HG03469 (cell line): ENCODE measurements around the gene SRGN.

ENCODE experiments used
- ATAC-seq: cut with Tn5 transposase; IDR thresholded peaks from one replicate; pipeline ENCODE4 v1.9.1; 2021; ENCODE audit warnings: mild to moderate bottlenecking, moderate library complexity, moderate number of reproducible peaks; ENCODE audit not compliant: unreplicated experiment

SRGN gene

GRCh38 chr10:69060127-69060798, 27.6 kb upstream of the SRGN start:
- no peak for ATAC-seq

- ATAC-seq = peak; percentile 34
These were observed 26.4 kb upstream of the SRGN start for GRCh38 chr10:69061305-69062161.

- ATAC-seq = no peak
These were observed 25.0 kb upstream of the SRGN start for GRCh38 chr10:69062901-69063300.

GRCh38 chr10:69064762-69065328, 23.1 kb upstream of the SRGN start:
- no peak for ATAC-seq

GRCh38 chr10:69065406-69066361, 22.2 kb upstream of the SRGN start:
- ATAC-seq = peak; percentile 35

DNA sequence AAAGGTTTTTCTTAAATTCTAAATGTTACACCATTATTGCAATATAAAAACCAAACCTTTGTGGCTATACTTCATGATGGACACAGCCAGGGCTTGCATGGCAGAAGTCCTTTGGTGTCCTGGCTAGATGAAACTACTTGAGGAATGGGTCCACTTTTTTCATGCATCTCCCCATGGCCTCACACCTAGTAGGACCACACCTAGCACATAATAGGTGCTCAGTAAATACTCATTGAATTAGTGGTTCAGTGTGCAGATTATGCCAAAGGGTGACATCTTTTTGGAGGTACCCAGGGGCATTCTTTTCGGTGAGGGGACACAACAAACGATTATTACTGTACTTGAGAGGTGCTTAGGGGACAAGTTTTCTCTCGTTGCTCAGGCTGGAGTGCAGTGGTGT, 20.7 kb upstream of the SRGN start:
- no peak for ATAC-seq

GRCh38 chr10:69068549-69068948, 19.4 kb upstream of the SRGN start:
- ATAC-seq = no peak

GRCh38 chr10:69069090-69070042, 18.5 kb upstream of the SRGN start:
- no peak for ATAC-seq

GRCh38 chr10:69070951-69071350, 17.0 kb upstream of the SRGN start:
- ATAC-seq = no peak

GRCh38 chr10:69071610-69072009, 16.3 kb upstream of the SRGN start:
- ATAC-seq = no peak

DNA sequence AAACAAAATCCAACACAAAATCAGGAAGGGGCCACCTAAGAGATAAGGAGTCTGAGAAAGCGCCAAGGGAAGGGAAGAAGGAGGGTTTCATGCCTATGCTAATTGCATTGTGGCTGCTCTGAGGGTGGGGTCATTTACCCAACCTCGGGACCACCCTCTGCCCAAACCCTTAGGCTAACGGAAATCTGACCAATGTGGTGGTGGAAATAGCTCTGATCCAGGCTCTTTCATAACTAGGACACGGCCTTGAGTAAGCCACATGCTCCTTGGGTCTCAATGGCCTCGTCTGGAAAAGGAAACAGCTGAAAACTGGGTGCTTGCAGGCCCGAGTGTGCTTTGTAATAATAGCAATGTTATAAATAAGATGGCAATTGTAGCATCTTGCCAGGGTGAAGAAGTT, 14.9 kb upstream of the SRGN start:
- no peak for ATAC-seq

- ATAC-seq = no peak
These were observed 14.1 kb upstream of the SRGN start for GRCh38 chr10:69073736-69074364.

DNA sequence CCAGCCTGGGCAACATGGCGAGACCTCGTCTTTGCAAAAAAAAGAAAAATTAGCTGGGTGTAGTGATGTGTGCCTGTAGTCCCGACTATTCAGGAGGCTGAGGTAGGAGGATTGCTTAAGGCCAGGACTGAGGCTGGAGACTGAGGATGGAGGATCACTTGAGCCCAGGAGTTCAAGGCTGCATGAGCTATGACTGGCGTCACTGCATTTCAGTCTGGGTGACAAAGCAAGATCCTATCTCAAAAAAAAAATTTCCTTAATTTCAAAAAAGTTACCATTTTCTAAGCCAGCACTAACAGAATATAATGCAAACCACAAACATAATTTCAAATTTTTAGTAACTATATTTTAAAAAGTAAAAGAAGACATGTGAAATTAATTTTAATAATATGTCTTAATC, 13.4 kb upstream of the SRGN start:
- no peak for ATAC-seq

- ATAC-seq = no peak
These were observed 12.5 kb upstream of the SRGN start for GRCh38 chr10:69075431-69075830.

GRCh38 chr10:69078311-69078710, 9.6 kb upstream of the SRGN start:
- no peak for ATAC-seq

DNA sequence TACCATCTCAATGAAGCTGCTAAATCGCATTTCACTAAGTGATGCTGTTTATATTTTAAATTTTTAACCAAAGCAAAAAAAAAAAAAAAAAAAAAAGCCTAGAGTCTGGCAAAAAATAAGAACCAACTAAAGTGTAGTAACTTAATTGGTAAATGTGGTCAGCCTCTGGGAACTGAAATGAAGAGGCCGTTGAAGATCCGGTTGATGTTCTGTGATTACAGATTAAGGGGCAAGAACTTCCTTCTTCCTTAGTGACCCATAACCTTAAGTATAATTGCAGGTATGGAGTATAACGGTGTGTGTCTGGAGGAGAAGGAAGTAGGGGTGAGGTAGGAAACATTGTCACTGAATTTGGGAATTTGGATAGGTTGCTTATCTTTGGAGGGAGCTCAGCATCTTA, 7.7 kb upstream of the SRGN start:
- ATAC-seq = no peak

- ATAC-seq = no peak
These were observed 1.8 kb upstream of the SRGN start for GRCh38 chr10:69086001-69086509.

DNA sequence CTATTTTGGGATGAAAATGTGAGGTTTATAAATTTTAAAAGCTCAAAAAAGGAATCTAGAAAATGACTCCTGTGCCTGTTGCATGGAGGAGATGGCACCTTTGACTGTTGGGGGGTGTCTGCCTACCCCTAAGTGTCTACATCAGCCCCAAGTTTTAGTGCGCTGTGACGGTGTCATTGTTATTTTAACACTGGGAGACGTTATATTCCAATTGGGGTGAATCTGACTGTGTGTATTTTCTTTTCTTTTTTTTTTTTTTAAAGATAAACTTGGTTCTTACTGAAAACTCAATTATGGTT, 517 bp downstream of the SRGN start:
- ATAC-seq = no peak

DNA sequence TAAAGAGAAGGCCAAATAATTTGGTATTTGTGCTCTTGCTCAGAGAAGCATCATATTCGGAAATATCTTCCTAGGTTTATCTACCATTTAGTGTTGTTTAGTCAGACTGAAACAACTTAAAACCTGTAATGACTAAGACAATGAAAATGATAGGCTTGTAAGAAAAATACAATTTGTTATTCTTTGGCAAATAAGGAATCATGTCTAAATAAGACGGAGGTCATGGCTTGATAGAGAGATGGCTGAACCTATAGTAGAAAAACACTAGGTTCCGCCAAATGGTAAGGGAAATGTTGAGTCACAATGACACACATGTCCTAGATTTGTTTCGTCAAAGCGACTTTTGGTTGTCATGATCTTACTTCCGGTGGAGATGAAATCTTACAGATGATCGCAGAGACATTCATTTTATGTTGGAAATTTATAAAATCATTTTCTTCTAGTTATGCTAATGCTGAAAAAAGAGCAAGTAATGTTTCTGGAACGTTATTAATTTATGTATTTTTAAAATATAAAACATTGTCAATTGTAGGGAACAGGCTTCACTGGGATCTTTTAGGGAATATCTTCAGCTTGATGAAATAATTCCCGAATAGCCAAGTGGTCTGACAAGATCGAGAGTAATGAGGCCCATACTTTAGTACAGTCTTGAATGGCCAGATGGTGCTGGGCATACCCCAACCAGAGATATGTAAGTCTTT, 1.0 kb downstream of the SRGN start:
- ATAC-seq = no peak
